ENCODE data around the gene ODF2.

DNA sequence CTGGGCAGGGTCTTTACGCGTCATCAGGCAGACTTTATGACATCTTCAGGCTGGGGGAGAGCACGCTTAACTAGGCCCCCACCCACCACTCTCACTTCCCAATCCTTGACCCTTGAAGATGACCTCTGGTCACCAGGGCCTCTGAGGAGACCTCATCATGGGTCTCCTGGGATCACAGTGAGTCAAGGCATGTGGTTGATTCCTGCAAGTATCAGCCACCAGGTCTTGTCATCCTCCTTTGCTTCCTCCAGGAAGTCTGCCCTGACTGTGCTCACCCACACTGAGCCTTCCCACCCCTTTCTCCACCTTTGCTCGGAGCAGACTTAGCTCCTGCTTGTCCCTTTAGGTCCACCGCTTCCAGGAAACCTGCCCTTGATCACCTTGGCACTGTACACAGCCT is 17.3 kb downstream of the ODF2 start:
- TF ChIP-seq CTCF (IDR thresholded peaks at IDR 0.05) (no peak), POLR2A (IDR thresholded peaks at IDR 0.05) (no peak)
